Neuronal stem cell (in vitro differentiated cells): Measurements from ENCODE around the gene CDK4.

ENCODE experiments used
- DNase-seq: peaks from one replicate; pipeline ENCODE4 v3.0.0-alpha.2; 2013; ENCODE audit warnings: low spot score
- H2AFZ ChIP-seq: one replicate; pipeline ENCODE4 v1.6.1; 2013; ENCODE audit warnings: mild to moderate bottlenecking, low read length, inconsistent platforms
- H2AK5ac ChIP-seq: 2 replicates; pipeline ENCODE4 v1.6.1; 2013; ENCODE audit warnings: low read depth, mild to moderate bottlenecking, inconsistent platforms, low read length, moderate library complexity, mixed read lengths
- H2BK120ac ChIP-seq: 2 replicates; pipeline ENCODE4 v1.6.1; 2013; ENCODE audit warnings: low read depth, mild to moderate bottlenecking, inconsistent platforms, low read length, moderate library complexity, mixed read lengths
- H2BK12ac ChIP-seq: one replicate; pipeline ENCODE4 v1.6.1; 2013; ENCODE audit warnings: low read length, inconsistent platforms
- H2BK15ac ChIP-seq: 2 replicates; pipeline ENCODE4 v1.6.1; 2013; ENCODE audit warnings: mild to moderate bottlenecking, low read length, inconsistent platforms, mixed read lengths
- H2BK5ac ChIP-seq: one replicate; pipeline ENCODE4 v1.6.1; 2013; ENCODE audit warnings: inconsistent platforms, mild to moderate bottlenecking, low read length, moderate library complexity
- H3K14ac ChIP-seq: one replicate; pipeline ENCODE4 v1.6.1; 2013; ENCODE audit warnings: low read length, inconsistent platforms
- H3K18ac ChIP-seq: 2 replicates; pipeline ENCODE4 v1.6.1; 2013; ENCODE audit warnings: low read length, inconsistent platforms
- H3K23ac ChIP-seq: 2 replicates; pipeline ENCODE4 v1.6.1; 2013; ENCODE audit warnings: low read depth, mild to moderate bottlenecking, mixed read lengths, low read length, inconsistent platforms; ENCODE audit not compliant: poor library complexity
- H3K27ac ChIP-seq: replicated peaks from 3 replicates; pipeline ENCODE4 v1.5.1; 2013; ENCODE audit warnings: low read length, inconsistent platforms
- H3K27me3 ChIP-seq, 3 experiments: 2 replicates each; pipeline ENCODE4 v1.6.1; 2013; ENCODE audit warnings: low read length in 3 of 3, mild to moderate bottlenecking in 2 of 3, inconsistent platforms in 1 of 3, low read depth in 1 of 3, mixed read lengths in 1 of 3, moderate library complexity in 1 of 3; ENCODE audit not compliant: control insufficient read depth in 3 of 3, insufficient read depth in 3 of 3
- H3K36me3 ChIP-seq, 2 donors: replicated peaks in 1 of 2; 2 replicates each; pipeline ENCODE4 v1.6.1; 2013; ENCODE audit warnings: low read length in 2 of 2; ENCODE audit not compliant: control insufficient read depth in 2 of 2, insufficient read depth in 2 of 2
- H3K4ac ChIP-seq: 2 replicates; pipeline ENCODE4 v1.6.1; 2013; ENCODE audit warnings: inconsistent platforms, mild to moderate bottlenecking, low read length, moderate library complexity
- H3K4me1 ChIP-seq, 2 donors: 1 replicate in 1 of 2; 2 replicates in 1 of 2; pipeline ENCODE4 v1.6.1; 2013; ENCODE audit warnings: low read length in 2 of 2, low read depth in 1 of 2; ENCODE audit not compliant: control insufficient read depth in 2 of 2, insufficient read depth in 1 of 2
- H3K4me2 ChIP-seq: one replicate; pipeline ENCODE4 v1.6.1; 2013; ENCODE audit warnings: mild to moderate bottlenecking, low read length, inconsistent platforms; ENCODE audit not compliant: insufficient read depth, poor library complexity, severe bottlenecking
- H3K4me3 ChIP-seq, 2 donors: 2 replicates each; pipeline ENCODE4 v1.5.1; 2013; ENCODE audit warnings: low read length in 2 of 2, mild to moderate bottlenecking in 2 of 2, inconsistent platforms in 1 of 2, moderate library complexity in 1 of 2
- H3K79me1 ChIP-seq: one replicate; pipeline ENCODE4 v1.6.1; 2013; ENCODE audit warnings: low read depth, mild to moderate bottlenecking, inconsistent platforms, low read length, moderate library complexity
- H3K9ac ChIP-seq: one replicate; pipeline ENCODE4 v1.6.1; 2013; ENCODE audit warnings: mild to moderate bottlenecking, low read depth, low read length, inconsistent platforms; ENCODE audit not compliant: poor library complexity
- H3K9me3 ChIP-seq, 2 donors: replicated peaks in 1 of 2; 2 replicates each; pipeline versions ENCODE3 to v1.6.1; 2013; ENCODE audit warnings: low read length in 2 of 2, mild to moderate bottlenecking in 2 of 2, inconsistent platforms in 1 of 2, low read depth in 1 of 2, mixed read lengths in 1 of 2, moderate library complexity in 1 of 2; ENCODE audit not compliant: control insufficient read depth in 2 of 2, insufficient read depth in 1 of 2
- H4K8ac ChIP-seq: one replicate; pipeline ENCODE4 v1.6.1; 2013; ENCODE audit warnings: low read depth, mild to moderate bottlenecking, inconsistent platforms, low read length, moderate library complexity
- H4K91ac ChIP-seq: one replicate; pipeline ENCODE4 v1.6.1; 2013; ENCODE audit warnings: low read length, low read depth, mild to moderate bottlenecking, inconsistent platforms; ENCODE audit not compliant: poor library complexity
- WGBS, 2 donors: extraction: QIAGEN DNeasy Blood & Tissue Kit; methylation state at CpG; one replicate each; pipeline ENCODE4 v1.1.7; 2013; ENCODE audit warnings: missing lambda C conversion rate in 2 of 2, mixed read lengths in 1 of 2; ENCODE audit not compliant: insufficient read length in 2 of 2, insufficient replicate concordance in 1 of 2; ENCODE audit errors: extremely low coverage in 2 of 2; 5-methylcytosine and 5-hydroxymethylcytosine counted together

The CDK4 gene

DNA sequence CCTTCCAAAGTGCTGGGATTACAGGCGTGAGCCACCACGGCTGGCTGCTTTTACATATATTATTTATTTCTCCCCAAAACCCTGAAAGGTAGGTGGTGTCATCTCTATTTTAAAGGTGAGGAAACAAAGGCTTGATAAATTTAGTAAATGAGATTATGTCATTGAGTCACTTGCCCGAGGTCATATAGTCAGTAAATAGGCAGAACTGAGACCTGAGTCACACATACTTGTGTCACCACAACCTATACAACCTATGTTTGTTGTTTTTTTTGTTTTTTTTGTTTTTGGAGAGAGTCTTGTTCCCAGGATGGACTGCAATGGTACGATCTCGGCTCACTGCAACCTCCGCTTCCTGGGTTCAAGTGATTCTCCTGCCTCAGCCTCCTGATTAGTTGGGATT is 43.2 kb upstream of the CDK4 start:
- Histone ChIP-seq H2BK12ac (no peak overlapping the region), H3K4me1 (no peaks in the 10 kb centered on the region), H4K8ac (no peak overlapping the region), H3K23ac (no peak overlapping the region), H3K36me3 (peaks cover 19 to 92% of the 10 kb centered on the region in 2 donors), H2BK120ac (no peak overlapping the region), H3K14ac (no peak overlapping the region), H2BK5ac (no peak overlapping the region), H3K79me1 (no peaks in the 10 kb centered on the region), H4K91ac (no peak overlapping the region), H3K27me3 (no peaks in the 10 kb centered on the region), H3K4me3 (no peak overlapping the region), H3K9ac (no peak overlapping the region), H3K4ac (no peak overlapping the region), H3K18ac (no peak overlapping the region), H2AK5ac (no peak overlapping the region), H2BK15ac (no peak overlapping the region), H2AFZ (no peak overlapping the region), H3K27ac (no peak overlapping the region), H3K4me2 (no peak overlapping the region), H3K9me3 (no peaks in the 10 kb centered on the region)
- no peak for DNase-seq
- WGBS, 2 donors: no CpG with 5 or more reads among the region's 6 CpGs

- no peak overlapping the region for H3K14ac ChIP-seq
- H2BK120ac ChIP-seq: no peak overlapping the region
- no peak for DNase-seq
- no peak overlapping the region for H2BK15ac ChIP-seq
- H3K9ac ChIP-seq: no peak overlapping the region
- H3K23ac ChIP-seq: no peak overlapping the region
- no peak overlapping the region for H2BK12ac ChIP-seq
- H3K27me3 ChIP-seq: no peaks in the 10 kb centered on the region
- no CpG with 5 or more reads among the region's 1 CpG for WGBS, 2 donors
- H3K4me1 ChIP-seq: no peaks in the 10 kb centered on the region
- H4K91ac ChIP-seq: no peak overlapping the region
- H3K4me2 ChIP-seq: no peak overlapping the region
- H3K36me3 ChIP-seq: peaks cover 19 to 92% of the 10 kb centered on the region in 2 donors
- no peaks in the 10 kb centered on the region for H3K9me3 ChIP-seq
- no peak overlapping the region for H3K27ac ChIP-seq
- H3K79me1 ChIP-seq: no peaks in the 10 kb centered on the region
- H4K8ac ChIP-seq: no peak overlapping the region
- H2AK5ac ChIP-seq: no peak overlapping the region
- H3K18ac ChIP-seq: no peak overlapping the region
- H2BK5ac ChIP-seq: no peak overlapping the region
- no peak overlapping the region for H3K4me3 ChIP-seq
- no peak overlapping the region for H3K4ac ChIP-seq
- no peak overlapping the region for H2AFZ ChIP-seq
These were observed 41.8 kb upstream of the CDK4 start for GRCh38 chr12:57793920-57794319.

- no peak for DNase-seq
- H3K4me3 ChIP-seq: peak overlapping the region in 1 of 2 donors; percentile 9
- no peak overlapping the region for H4K8ac ChIP-seq
These were observed 31.8 kb upstream of the CDK4 start for GRCh38 chr12:57783861-57784260.

GRCh38 chr12:57783466-57783801 is 31.3 kb upstream of the CDK4 start:
- no peak for DNase-seq
- Histone ChIP-seq H3K14ac (no peak overlapping the region), H3K27me3 (no peaks in the 10 kb centered on the region), H2BK12ac (no peak overlapping the region), H2BK120ac (no peak overlapping the region), H2AFZ (no peak overlapping the region), H4K91ac (no peak overlapping the region), H3K9me3 (no peaks in the 10 kb centered on the region), H3K4me3 (peak overlapping the region; percentile 90 to 95), H3K4ac (no peak overlapping the region), H3K4me1 (peaks cover 3 to 6% of the 10 kb centered on the region in 2 donors), H3K4me2 (peak overlapping the region; percentile 84), H3K9ac (no peak overlapping the region), H3K36me3 (peaks cover 12 to 58% of the 10 kb centered on the region in 2 donors), H3K18ac (no peak overlapping the region), H3K79me1 (peaks cover 4% of the 10 kb centered on the region), H3K23ac (no peak overlapping the region), H4K8ac (no peak overlapping the region), H3K27ac (no peak overlapping the region), H2AK5ac (no peak overlapping the region), H2BK15ac (no peak overlapping the region), H2BK5ac (peak overlapping the region; percentile 0)
- WGBS, 2 donors: no CpG with 5 or more reads among the region's 12 CpGs

More at GRCh38 chr12:57783861-57784260, 31.8 kb upstream of the CDK4 start:
- Histone ChIP-seq H4K91ac (no peak overlapping the region), H2AK5ac (no peak overlapping the region), H3K18ac (no peak overlapping the region), H3K4me1 (peaks cover 3 to 6% of the 10 kb centered on the region in 2 donors), H3K4me2 (no peak overlapping the region), H2AFZ (no peak overlapping the region), H3K23ac (no peak overlapping the region), H2BK120ac (no peak overlapping the region), H3K9ac (no peak overlapping the region), H3K36me3 (peaks cover 15 to 62% of the 10 kb centered on the region in 2 donors), H3K9me3 (no peaks in the 10 kb centered on the region), H3K27ac (no peak overlapping the region), H3K4ac (no peak overlapping the region), H2BK15ac (no peak overlapping the region), H2BK12ac (no peak overlapping the region), H3K14ac (no peak overlapping the region), H3K27me3 (no peaks in the 10 kb centered on the region), H2BK5ac (no peak overlapping the region), H3K79me1 (peaks cover 4% of the 10 kb centered on the region)
- WGBS, 2 donors: no CpG with 5 or more reads among the region's 11 CpGs
